Retinal pigment epithelial cell (primary cell): ENCODE measurements around the gene DNM1.

Source experiments
- DNase-seq: peaks from one replicate; pipeline ENCODE4 v3.0.0-alpha.2; 2010; ENCODE audit warnings: low read depth
- H3K4me3 ChIP-seq: 2 replicates; pipeline ENCODE4 v1.5.1; 2011; ENCODE audit warnings: mild to moderate bottlenecking, low read length, control low read depth, moderate library complexity
- CTCF ChIP-seq: conservative IDR thresholded peaks from 2 replicates; pipeline ENCODE4 v1.5.1; 2011; ENCODE audit warnings: low read depth, low read length, control low read depth, inconsistent platforms

The DNM1 gene

GRCh38 chr9:128213746-128214497, 10.7 kb downstream of the DNM1 start:
- DNase-seq, result no peak
- no peak overlapping the region for H3K4me3 ChIP-seq
- no peak for TF ChIP-seq CTCF

- DNase-seq, result no peak
- no peak for TF ChIP-seq CTCF
- no peak overlapping the region for H3K4me3 ChIP-seq
Observed at GRCh38 chr9:128214571-128215490, 11.7 kb downstream of the DNM1 start.

- no peak for DNase-seq
- no peak overlapping the region for H3K4me3 ChIP-seq
- no peak for TF ChIP-seq CTCF
Observed at GRCh38 chr9:128215491-128216409, 12.6 kb downstream of the DNM1 start.

- no peak for DNase-seq
Observed at GRCh38 chr9:128216781-128217553, 13.8 kb downstream of the DNM1 start.

GRCh38 chr9:128218172-128218517, 15.0 kb downstream of the DNM1 start:
- DNase-seq, result no peak
- H3K4me3 ChIP-seq, result peak overlapping the region; percentile 47
- TF ChIP-seq CTCF, result no peak

More at GRCh38 chr9:128216781-128217553, 13.8 kb downstream of the DNM1 start:
- no peak for TF ChIP-seq CTCF
- H3K4me3 ChIP-seq, result no peak overlapping the region
